ENCODE measurements around the gene ITCH.

DNA sequence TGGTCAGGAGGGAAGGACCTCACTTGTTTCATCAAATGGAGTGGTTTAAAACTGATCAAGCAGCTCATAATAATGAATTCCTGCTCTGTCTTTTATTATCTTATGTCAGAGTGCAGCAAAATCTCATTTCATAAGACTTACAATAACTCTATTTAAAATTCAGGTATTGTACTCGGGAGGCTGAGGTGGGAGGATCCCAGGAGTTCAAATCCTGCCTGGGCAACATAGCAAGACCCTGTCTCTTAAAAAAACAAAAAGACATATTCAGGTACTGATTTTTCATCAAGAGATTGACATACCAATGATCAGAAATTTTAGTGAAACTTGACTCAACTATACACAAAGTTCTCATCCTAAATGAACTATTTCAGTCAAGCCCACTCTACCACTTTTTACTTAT, 147.5 kb downstream of the ITCH start:
- TF ChIP-seq SP2 (IDR thresholded peaks at IDR 0.05; ENCODE audit: extremely low read depth, low read depth, low read length, poor library complexity, severe bottlenecking) (no peak), BCOR (IDR thresholded peaks at IDR 0.05) (no peak), SIX5 (IDR thresholded peaks at IDR 0.05; ENCODE audit: borderline replicate concordance in 1 of 2, insufficient read depth in 1 of 2, low read depth in 1 of 2, low read length in 2 of 2) (no peak), RFX5 (IDR thresholded peaks at IDR 0.05; ENCODE audit: low read depth, low read length) (no peak), DNMT1 (IDR thresholded peaks at IDR 0.05) (no peak), SETDB1 (IDR thresholded peaks at IDR 0.05; ENCODE audit: low read length) (no peak), POLR2A (conservative IDR thresholded peaks at IDR 0.05) (no peak), CBX1 (IDR thresholded peaks at IDR 0.05; ENCODE audit: low read depth) (no peak), CC2D1A (IDR thresholded peaks at IDR 0.05) (no peak), TAF1 (IDR thresholded peaks at IDR 0.05; ENCODE audit: control insufficient read depth, extremely low read depth, insufficient read depth, low read length, severe bottlenecking) (no peak)
- TF ChIP-seq, protein P1, sequence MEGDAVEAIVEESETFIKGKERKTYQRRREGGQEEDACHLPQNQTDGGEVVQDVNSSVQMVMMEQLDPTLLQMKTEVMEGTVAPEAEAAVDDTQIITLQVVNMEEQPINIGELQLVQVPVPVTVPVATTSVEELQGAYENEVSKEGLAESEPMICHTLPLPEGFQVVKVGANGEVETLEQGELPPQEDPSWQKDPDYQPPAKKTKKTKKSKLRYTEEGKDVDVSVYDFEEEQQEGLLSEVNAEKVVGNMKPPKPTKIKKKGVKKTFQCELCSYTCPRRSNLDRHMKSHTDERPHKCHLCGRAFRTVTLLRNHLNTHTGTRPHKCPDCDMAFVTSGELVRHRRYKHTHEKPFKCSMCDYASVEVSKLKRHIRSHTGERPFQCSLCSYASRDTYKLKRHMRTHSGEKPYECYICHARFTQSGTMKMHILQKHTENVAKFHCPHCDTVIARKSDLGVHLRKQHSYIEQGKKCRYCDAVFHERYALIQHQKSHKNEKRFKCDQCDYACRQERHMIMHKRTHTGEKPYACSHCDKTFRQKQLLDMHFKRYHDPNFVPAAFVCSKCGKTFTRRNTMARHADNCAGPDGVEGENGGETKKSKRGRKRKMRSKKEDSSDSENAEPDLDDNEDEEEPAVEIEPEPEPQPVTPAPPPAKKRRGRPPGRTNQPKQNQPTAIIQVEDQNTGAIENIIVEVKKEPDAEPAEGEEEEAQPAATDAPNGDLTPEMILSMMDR (IDR thresholded peaks at IDR 0.05 in 2 of 3, conservative IDR thresholded peaks at IDR 0.05 in 1 of 3; ENCODE audit: insufficient read depth in 2 of 3, low read depth in 1 of 3, low read length in 3 of 3): no peak
- TF ChIP-seq, protein P2, sequence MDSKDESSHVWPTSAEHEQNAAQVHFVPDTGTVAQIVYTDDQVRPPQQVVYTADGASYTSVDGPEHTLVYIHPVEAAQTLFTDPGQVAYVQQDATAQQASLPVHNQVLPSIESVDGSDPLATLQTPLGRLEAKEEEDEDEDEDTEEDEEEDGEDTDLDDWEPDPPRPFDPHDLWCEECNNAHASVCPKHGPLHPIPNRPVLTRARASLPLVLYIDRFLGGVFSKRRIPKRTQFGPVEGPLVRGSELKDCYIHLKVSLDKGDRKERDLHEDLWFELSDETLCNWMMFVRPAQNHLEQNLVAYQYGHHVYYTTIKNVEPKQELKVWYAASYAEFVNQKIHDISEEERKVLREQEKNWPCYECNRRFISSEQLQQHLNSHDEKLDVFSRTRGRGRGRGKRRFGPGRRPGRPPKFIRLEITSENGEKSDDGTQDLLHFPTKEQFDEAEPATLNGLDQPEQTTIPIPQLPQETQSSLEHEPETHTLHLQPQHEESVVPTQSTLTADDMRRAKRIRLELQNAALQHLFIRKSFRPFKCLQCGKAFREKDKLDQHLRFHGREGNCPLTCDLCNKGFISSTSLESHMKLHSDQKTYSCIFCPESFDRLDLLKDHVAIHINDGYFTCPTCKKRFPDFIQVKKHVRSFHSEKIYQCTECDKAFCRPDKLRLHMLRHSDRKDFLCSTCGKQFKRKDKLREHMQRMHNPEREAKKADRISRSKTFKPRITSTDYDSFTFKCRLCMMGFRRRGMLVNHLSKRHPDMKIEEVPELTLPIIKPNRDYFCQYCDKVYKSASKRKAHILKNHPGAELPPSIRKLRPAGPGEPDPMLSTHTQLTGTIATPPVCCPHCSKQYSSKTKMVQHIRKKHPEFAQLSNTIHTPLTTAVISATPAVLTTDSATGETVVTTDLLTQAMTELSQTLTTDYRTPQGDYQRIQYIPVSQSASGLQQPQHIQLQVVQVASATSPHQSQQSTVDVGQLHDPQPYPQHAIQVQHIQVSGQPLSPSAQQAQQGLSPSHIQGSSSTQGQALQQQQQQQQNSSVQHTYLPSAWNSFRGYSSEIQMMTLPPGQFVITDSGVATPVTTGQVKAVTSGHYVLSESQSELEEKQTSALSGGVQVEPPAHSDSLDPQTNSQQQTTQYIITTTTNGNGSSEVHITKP (IDR thresholded peaks at IDR 0.05; ENCODE audit: partially characterized antibody): no peak
- TF ChIP-seq, protein P3, sequence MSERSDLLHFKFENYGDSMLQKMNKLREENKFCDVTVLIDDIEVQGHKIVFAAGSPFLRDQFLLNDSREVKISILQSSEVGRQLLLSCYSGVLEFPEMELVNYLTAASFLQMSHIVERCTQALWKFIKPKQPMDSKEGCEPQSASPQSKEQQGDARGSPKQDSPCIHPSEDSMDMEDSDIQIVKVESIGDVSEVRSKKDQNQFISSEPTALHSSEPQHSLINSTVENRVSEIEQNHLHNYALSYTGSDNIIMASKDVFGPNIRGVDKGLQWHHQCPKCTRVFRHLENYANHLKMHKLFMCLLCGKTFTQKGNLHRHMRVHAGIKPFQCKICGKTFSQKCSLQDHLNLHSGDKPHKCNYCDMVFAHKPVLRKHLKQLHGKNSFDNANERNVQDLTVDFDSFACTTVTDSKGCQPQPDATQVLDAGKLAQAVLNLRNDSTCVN (CRISPR knock-in tag; IDR thresholded peaks at IDR 0.05): no peak
